ENCODE results near the gene SLC35D3.

DNA sequence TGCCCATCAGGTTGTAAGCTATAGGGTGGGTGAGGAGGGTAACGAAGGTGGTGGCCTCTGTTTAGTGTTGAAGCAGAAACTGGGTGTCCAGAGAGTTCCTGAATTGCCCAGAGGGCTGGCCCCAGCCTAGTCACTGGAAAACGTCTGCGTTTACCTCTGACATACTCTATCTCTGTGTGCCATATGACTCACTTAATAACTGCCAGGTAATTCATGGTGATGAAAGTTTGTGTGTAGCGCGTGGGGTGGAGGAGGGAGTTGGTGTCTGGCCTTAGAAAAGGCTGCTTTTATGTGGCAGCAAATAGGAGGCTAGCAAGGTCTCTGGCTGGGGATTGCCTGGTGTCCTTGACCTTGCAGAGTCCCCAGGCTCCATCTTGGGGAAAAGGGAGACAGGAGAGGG is 47.3 kb downstream of the SLC35D3 start:
- TF ChIP-seq NFRKB (IDR thresholded peaks at IDR 0.05) (no peak), ARNT (IDR thresholded peaks at IDR 0.05) (no peak), TARDBP (IDR thresholded peaks at IDR 0.05) (no peak), SP1 (IDR thresholded peaks at IDR 0.05) (no peak), ELF4 (IDR thresholded peaks at IDR 0.05) (no peak), BHLHE40 (IDR thresholded peaks at IDR 0.05; ENCODE audit: borderline replicate concordance) (no peak), ZNF384 (IDR thresholded peaks at IDR 0.05) (no peak), FOXM1 (IDR thresholded peaks at IDR 0.05; ENCODE audit: borderline replicate concordance) (no peak), SUZ12 (IDR thresholded peaks at IDR 0.05) (no peak), CTBP1 (IDR thresholded peaks at IDR 0.05; ENCODE audit: borderline replicate concordance) (no peak), LEF1 (IDR thresholded peaks at IDR 0.05; ENCODE audit: borderline replicate concordance) (no peak)
- TF ChIP-seq, protein P1, sequence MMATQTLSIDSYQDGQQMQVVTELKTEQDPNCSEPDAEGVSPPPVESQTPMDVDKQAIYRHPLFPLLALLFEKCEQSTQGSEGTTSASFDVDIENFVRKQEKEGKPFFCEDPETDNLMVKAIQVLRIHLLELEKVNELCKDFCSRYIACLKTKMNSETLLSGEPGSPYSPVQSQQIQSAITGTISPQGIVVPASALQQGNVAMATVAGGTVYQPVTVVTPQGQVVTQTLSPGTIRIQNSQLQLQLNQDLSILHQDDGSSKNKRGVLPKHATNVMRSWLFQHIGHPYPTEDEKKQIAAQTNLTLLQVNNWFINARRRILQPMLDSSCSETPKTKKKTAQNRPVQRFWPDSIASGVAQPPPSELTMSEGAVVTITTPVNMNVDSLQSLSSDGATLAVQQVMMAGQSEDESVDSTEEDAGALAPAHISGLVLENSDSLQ (IDR thresholded peaks at IDR 0.05): no peak
